GM06990 (cell line): ENCODE measurements around the gene RAP1GDS1.
"Not testable (repeated sequence)": the region's sequence is repeated elsewhere in the genome, so short reads cannot be mapped to it uniquely, and the experiment has no call there.

Experiments
- DNase-seq: peaks from one replicate; pipeline ENCODE4 v3.0.0-alpha.2; 2011; ENCODE audit not compliant: insufficient read length; ENCODE audit errors: extremely low read depth
- H3K27me3 ChIP-seq: replicated peaks from 2 replicates; pipeline ENCODE4 v1.6.0; 2011; ENCODE audit warnings: low read length; ENCODE audit not compliant: control insufficient read depth, insufficient read depth
- H3K36me3 ChIP-seq: 2 replicates; pipeline ENCODE4 v1.5.1; 2011; ENCODE audit warnings: low read length; ENCODE audit not compliant: control insufficient read depth, insufficient read depth
- H3K4me3 ChIP-seq: replicated peaks from 2 replicates; pipeline ENCODE4 v1.5.1; 2011; ENCODE audit warnings: low read depth, mild to moderate bottlenecking, control low read depth, low read length
- CTCF ChIP-seq: IDR thresholded peaks from 2 replicates; pipeline ENCODE4 v1.5.1; 2011; ENCODE audit warnings: low read length, control low read depth, mild to moderate bottlenecking, inconsistent platforms; ENCODE audit not compliant: insufficient read depth, poor library complexity, severe bottlenecking

The RAP1GDS1 gene

DNA sequence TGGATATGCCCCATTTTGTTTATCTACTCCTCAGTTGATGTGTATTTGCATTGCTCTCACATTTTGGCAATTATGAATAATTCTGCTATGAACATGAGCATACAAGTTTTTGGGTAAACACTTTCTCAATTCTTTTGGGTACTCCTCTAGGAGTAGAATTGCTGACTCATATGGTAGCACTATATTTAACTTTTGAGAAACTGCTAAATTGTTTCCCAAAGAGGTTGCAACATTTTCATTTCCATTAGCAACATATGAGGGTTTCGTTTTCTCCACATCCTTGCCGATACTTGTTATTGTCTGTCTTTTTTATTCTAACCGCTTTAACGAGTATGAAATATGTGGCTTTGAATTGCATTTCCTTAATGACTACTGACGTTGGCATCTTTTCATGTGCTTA is 211.9 kb downstream of the RAP1GDS1 start:
- H3K4me3 ChIP-seq: no peak overlapping the region
- no peaks in the 10 kb centered on the region for H3K36me3 ChIP-seq
- DNase-seq: no peak
- H3K27me3 ChIP-seq: no peaks in the 10 kb centered on the region; the same call in 1 of the 2 replicates
- no peak for TF ChIP-seq CTCF

- no peaks in the 10 kb centered on the region for H3K36me3 ChIP-seq
- no peaks in the 10 kb centered on the region for H3K27me3 ChIP-seq
- DNase-seq: no peak
- H3K4me3 ChIP-seq: no peak overlapping the region
- TF ChIP-seq CTCF: no peak
These were observed 213.2 kb downstream of the RAP1GDS1 start for GRCh38 chr4:98474408-98474844.

GRCh38 chr4:98476891-98477290 is 215.7 kb downstream of the RAP1GDS1 start:
- Histone ChIP-seq H3K4me3 (no peak overlapping the region), H3K27me3 (no peaks in the 10 kb centered on the region), H3K36me3 (no peaks in the 10 kb centered on the region)
- no peak for DNase-seq
- TF ChIP-seq CTCF: no peak

DNA sequence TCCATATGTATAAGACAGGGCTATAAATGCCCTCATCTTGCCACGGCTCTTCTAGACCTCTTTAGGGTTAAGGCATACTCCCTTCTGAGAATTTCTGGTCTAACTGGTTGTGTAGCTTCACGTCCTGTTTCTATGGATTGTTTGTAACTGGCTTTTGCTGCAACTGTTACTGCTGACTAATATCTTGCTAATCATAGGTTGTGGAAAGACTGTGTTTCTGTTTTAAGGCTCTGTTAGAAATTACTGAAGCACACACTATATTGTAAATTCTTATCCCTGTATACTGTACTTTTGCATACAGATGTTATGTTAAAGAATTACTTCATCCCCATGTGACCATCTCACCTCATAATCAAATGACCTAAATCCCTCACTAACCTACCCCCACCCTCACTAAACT is 218.4 kb downstream of the RAP1GDS1 start:
- DNase-seq, H3K27me3 ChIP-seq, H3K4me3 ChIP-seq, H3K36me3 ChIP-seq: not testable (repeated sequence)

GRCh38 chr4:98480535-98480934 is 219.4 kb downstream of the RAP1GDS1 start:
- H3K4me3 ChIP-seq: no peak overlapping the region
- no peak for DNase-seq
- no peak for TF ChIP-seq CTCF
- H3K27me3 ChIP-seq: no peaks in the 10 kb centered on the region
- no peaks in the 10 kb centered on the region for H3K36me3 ChIP-seq

DNA sequence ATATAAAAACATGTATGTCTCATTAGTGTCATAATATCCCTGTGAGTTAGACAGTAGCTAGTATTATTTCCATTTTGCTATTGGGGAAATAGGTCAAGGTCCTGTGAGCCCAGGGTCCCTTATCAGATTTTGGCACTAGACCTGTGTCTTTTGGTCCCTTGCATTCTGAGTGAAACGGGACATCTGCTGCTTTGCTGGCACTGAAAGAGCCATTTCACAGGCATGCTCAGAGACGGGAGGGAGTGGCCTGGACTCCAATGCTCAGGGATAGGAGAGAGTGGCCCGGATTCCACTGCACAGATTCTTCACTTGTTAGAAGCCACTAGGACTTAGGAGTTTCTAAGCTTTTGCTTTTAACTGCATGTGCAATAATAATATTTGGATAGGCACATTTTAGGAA is 220.0 kb downstream of the RAP1GDS1 start:
- no peak for TF ChIP-seq CTCF
- Histone ChIP-seq H3K4me3 (no peak overlapping the region), H3K27me3 (no peaks in the 10 kb centered on the region), H3K36me3 (no peaks in the 10 kb centered on the region)
- DNase-seq: no peak
